ENCODE data around the gene CEP162.
"Not testable (repeated sequence)": the region's sequence is repeated elsewhere in the genome, so short reads cannot be mapped to it uniquely, and the experiment has no call there.

Gene CEP162

DNA sequence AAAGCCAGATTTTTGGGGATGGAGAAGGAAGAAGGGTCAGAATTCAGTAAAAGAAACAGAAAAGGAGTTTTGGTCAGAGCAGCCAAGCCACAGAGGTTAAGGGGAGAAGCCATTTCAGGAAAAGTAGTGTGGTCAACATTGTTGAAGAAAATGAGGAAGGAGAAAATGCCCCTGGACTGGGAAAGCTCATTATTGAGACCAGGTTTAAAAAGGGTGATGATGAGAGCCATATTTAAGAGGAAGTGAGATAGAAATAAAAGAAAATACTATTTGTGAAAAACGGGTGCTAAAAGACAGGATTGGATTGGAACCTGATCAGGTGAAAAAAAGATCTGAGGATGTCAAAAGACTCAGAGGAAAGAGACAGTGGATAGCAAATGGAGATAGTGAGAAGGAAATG lies 75.8 kb downstream of the CEP162 start:
- no peak for DNase-seq (ENCODE audit: low spot score)

DNA sequence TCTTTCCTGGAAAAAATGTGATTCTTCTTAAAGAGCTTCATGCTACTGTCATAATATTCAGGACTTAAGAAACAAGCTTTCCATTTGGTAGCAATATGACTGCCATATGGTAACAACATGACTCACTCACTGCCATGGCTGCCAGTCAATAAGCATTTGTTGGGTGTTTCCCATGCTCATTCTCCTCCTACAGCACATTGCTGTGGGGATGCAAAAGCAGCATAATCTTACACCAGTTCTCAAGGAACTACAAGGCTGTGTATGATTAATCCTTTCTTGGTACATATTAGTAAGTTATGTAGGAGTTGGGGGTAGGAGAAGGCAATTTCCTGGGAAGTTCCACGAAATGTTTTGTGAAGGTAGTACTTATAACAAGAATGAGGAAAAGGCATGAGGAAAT lies 76.7 kb downstream of the CEP162 start:
- no peak for DNase-seq (ENCODE audit: low spot score)

DNA sequence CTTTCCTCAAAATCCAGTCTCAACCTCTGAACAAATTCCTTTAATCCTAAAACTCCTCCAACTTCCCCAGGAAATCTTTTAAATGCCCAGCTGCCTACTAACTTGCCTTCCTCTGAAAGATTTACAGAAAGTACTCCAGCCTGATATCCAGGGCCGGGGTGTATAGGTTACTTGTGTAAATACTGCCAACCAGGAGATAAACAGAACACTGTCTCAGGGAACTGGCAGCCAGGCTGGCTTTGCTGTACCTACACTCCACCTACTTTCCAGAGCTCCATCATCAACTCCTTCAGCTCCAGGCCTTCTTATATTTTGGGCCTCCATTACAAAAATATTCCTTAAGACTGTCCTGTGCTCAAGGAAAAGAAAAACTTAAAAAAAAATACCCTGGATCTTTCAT lies 85.9 kb downstream of the CEP162 start:
- DNase-seq (ENCODE audit: low spot score): no peak

DNA sequence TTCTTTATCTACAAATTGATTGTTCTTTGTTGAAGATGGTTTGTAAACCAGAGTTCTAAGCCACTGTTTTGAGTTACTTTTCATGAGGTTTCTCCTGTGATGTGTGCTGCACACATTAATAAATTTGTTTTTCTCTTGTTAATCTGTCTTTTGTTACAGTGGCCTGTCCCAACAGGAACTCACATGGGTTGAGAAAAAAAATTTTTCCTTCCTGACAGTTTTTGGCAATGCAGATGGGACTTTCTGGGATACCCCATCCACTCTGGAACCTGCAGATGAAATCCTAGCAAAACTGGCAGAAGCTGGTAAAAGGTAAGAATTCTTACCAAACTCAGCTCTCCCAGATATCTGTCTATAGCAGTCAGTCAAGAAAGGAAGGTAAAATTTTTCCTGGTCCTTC lies 88.1 kb downstream of the CEP162 start:
- DNase-seq (ENCODE audit: low spot score): no peak

DNA sequence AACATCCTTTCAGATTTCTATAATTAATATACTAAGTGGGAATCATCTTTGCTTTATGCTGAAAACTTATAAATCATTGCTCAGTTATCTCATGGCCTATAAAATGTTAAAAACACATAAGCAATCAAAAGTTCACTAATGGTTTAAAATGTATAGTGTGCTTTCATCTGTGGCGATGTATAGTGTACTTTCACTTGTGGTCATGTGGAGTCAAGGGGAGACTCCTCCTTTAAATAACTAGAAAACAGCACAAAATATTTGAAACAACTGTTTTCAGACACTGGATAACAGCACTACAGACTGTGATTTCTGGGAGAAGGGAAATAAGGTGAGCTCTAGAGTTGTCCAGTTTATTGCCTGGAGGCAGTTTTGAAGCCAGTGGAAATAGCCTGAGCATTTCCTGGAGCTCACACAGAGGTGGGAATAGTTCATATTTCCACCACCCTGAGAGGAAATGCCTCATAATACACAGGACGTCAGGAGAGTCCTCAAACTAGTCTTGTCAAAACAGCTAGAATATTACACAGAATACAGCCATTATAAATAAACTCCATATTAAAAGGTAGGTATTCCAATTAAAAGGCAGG lies 89.4 kb downstream of the CEP162 start:
- no peak for DNase-seq (ENCODE audit: low spot score)

DNA sequence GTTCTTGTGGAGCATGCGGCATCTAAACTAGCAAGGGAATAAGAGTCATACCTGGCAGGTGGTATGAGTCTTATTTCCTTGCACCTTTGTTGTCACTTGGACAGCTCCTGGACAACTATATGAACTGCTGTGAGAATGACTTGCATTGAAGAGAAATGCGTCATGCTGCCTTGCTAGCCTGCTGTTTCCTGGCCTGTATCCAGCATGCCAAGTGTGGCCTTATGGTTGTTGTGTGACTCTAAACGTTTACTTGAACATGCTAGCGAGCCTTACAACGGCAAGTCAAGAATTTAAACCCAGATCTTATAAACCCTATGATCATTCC lies 90.4 kb downstream of the CEP162 start:
- DNase-seq (ENCODE audit: low spot score): no peak

DNA sequence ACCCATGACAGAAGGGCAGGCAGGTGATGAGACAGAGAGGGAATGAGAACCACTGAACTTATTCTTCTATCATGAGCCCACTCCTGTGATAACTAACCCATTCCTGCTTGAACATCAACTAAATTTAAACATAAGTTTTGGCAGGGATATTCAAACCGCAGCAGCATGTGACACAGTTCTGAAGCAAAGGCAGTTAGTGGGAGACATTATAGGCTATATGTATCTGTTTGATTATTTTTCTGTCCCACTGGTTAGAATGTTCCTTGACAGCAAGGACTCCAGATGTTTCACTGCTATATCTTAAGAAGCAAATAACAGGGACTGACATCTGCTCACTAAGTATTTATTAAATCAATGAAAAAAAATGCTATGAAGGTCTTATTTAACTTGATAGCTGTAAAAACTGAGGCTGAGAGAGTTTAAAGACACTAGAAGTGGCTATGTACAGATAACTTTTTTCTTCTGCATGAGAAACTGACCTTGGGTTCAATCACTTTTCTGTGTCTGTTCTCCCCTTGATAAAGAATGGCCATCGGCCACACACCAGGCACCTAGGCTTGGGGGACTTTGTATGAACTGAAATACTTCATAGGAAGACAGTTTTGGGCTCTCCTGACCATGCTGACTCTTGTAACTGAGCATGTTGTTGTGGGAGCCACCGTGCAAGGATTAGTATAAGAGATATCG lies 90.9 kb downstream of the CEP162 start:
- no peak for DNase-seq (ENCODE audit: low spot score)

DNA sequence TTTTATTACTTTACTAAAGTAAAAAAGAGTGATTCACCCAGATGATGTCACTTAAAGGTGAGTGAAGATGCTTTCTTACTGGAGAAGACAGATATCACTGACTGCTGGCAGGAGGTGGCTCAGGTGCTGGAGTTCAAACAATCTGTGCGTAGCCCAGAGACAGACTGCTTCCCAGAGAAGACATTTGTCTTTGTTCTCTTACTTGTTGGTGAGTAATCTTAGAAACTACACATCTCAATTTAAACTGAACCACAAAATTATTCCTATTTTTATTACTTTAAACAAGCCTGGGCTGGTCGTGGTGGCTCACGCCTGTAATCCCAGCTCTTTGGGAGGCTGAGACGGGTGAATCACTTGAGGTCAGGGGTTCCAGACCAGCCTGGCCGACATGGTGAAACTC lies 92.2 kb downstream of the CEP162 start:
- DNase-seq (ENCODE audit: low spot score): no peak

DNA sequence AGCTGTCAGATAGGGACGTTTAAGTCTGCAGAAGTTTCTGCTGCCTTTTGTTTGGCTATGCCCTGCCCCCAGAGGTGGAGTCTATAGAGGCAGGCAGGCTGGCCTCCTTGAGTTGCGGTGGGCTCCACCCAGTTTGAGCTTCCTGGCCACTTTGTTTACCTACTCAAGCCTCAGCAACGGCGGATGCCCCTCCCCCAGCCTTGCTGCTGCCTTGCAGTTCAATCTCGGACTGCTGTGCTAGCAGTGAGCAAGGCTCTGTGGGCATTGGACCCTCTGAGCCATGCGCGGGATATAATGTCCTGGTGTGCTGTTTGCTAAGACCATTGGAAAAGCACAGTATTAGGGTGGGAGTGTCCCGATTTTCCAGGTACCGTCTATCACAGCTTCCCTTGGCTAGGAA lies 94.1 kb downstream of the CEP162 start:
- not testable (repeated sequence) for DNase-seq (ENCODE audit: low spot score)

DNA sequence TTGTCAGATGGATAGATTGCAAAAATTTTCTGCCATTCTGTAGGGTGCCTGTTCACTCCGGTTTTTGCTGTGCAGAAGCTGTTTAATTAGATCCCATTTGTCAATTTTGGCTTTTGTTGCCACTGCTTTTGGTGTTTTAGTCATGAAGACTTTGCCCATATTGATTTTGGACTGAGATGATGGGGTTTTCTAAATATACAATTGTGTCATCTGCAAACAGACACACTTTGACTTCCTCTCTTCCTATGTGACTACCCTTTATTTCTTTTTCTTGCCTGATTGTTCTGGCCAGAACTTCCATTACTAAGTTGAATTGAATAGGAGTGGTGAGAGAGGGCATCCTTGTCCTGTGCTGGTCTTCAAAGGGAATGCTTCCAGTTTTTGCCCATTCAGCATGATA lies 97.9 kb downstream of the CEP162 start:
- DNase-seq (ENCODE audit: low spot score): not testable (repeated sequence)

DNA sequence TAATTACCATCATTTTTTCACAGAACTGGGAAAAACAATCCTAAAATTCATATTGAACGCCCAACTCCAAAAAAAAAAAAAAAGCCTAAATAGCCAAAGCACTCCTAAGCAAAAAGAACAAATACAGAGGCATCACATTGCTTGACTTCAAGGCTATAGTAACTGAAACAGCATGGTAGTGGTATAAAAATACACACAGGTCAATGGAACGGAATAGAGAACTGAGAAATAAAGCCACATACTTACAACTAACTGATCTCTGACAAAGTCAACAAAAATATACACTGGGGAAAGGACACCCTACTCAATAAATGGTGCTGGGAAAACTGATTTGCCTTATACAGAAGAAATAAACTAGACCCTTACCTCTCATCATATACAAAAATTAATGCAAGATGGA lies 104.3 kb downstream of the CEP162 start:
- DNase-seq (ENCODE audit: low spot score): no peak

DNA sequence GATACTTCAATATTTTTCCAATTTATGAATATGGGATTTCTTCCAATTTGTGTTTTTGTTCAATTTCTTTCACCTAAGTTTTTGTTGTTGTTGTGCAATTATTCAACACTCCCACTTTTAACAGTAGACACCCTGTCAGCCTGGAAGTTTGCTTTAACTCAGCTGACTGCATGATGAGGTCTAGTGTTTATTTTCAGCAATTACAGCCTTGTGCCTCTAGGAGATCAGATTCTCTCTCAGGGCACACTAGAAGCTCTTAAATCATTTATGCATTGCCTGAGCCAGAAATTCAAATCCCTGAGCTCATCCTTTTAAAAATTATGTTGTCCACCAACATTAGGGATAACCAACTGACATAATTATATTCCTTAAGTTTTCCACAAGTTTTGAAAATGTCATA lies 108.2 kb downstream of the CEP162 start:
- DNase-seq (ENCODE audit: low spot score): no peak

DNA sequence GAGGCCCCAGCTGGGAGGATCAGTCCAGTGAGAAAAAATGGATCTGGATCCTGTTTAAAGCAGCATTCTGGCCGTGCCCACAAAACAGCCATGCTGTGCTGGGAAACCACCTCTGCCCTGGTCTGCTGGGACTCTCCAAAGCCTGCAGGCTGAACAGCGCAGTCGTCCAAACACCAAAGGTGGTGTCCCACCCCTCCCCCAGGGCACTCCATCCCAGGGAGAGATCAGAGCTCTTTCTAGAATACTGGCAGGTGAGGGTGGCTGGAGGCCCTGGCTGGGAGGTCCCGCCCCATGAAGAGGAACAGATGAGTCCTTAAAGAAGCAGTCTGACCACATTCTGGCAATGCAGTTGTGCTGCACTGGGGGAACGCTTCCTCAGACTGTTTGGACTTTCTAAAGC lies 109.3 kb downstream of the CEP162 start:
- DNase-seq (ENCODE audit: low spot score): no peak

DNA sequence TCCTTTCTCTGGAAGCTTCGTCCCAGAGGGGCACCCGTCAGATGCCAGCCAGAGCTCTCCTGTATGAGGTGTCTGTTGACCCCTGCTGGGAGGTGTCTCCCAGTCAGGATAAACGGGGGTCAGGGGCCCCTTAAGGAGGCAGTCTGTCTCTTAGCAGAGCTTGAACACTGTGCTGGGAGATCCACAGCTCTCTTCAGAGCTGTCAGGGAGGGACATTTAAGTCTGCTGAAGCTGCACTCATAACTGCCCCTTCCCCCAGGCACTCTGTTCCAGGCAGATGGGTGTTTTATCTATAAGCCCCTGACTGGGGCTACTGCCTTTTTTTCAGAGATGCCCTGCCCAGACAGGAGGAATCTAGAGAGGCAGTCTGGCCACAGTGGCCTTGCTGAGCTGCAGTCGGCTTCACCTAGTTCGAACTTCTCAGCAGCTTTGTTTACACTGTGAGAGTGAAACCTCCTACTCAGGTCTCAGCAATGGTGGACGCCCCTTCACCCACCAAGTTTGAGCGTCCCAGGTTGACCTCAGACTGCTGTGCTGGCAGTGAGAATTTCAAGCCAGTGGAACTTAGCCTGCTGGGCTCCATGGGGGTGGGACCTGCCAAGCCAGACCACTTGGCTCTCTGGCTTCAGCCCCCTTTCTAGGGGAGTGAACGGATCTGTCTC lies 112.4 kb downstream of the CEP162 start:
- not testable (repeated sequence) for DNase-seq (ENCODE audit: low spot score)

DNA sequence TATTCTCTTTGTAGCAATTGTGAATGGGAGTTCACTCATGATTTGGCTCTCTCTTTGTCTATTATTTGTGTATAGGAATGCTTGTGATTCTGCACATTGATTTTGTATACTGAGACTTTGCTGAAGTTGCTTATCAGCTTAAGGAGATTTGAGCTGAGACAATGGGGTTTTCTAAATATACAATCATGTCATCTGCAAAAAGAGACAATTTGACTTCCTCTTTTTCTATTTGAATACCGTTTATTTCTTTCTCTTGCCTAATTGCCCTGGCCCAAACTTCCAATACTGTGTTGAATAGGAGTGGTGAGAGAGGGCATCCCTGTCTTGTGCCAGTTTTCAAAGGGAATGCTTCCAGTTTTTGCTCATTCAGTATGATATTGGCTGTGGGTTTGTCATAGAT lies 116.1 kb downstream of the CEP162 start:
- DNase-seq (ENCODE audit: low spot score): not testable (repeated sequence)

DNA sequence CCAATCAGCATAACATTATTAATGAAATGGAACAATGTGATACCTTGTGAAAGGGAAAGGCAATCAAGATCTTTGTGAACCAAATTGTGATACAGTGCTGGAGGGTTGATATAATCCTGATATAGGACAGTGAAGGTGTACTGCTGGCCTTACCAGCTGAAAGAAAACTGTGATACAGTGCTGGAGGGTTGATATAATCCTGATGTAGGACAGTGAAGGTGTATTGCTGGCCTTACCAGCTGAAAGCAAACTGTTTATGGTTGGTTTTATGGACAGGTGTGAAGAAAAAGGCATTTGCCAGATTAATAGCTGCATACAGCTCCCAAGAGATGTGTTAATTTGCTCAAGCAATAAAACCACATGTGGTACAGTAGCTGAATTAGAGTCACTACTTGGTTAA lies 119.9 kb downstream of the CEP162 start:
- no peak for DNase-seq (ENCODE audit: low spot score)

DNA sequence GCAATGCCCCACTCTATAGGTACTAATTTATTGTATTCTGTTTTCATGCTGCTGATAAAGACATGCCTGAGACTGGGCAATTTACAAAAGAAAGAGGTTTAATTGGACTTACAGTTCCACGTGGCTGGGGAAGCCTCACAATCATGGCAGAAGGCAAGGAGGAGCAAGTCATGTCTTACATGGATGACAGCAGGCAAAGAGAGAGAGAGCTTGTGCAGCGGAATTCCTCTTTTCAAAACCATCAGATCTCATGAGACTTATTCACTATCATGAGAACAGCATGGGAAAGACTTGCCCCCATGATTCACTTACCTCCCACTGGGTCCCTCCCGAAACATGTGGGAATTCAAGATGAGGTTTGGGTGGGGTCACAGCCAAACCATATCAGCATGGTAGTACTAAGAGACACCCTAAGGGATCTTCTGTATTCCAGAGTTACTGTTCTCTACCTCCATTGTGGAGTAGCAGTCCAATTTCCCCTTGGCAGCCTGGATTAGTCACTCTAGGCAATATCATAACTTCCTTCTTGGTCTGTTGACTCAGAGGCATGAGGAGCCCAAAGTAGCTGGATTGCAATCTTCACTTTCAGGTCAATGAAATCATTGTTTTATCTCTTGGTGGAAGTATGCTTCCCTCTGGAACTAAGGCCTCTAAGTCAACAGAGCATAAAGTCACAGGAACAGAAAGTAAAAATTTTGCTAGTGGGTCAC lies 122.1 kb downstream of the CEP162 start:
- DNase-seq (ENCODE audit: low spot score): not testable (repeated sequence)

DNA sequence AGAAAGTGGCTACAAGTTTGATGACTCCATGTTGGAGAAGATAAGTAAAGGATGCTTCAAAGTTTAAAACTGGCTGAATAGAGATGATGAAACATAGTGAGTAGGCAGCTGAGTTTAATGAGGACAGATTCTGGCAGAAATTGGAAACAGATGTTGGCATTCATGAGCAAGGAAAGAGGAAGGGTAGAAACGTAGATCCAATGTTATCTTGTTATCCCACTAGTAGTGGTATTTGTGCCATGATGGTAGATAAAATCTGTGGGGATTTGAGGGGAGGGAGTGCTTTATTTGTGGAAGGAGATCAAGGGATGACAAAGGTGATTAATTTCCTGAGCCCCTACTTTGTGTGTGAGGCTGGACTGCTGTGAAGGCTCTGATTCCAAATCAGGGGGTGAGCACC lies 124.4 kb downstream of the CEP162 start:
- no peak for DNase-seq (ENCODE audit: low spot score)

DNA sequence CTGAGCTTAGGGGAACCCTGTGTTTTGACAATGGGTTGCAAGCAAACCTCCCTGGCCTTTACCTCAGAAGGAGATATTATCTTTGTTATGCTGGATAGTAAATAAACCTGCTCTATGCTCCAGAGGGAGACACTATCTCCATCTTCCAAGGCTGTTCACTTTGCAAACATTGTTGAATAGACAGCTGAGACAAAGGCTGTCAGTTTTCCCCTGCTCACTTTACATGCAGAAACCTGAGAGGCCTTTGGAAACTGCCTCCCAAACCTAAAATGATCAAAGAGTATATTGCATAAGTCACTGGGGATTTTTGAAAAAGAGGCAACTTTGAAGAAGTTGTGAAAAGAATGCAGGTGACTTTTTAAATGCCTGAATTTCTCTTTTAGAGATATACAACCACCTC lies 132.3 kb downstream of the CEP162 start:
- DNase-seq (ENCODE audit: low spot score): no peak

DNA sequence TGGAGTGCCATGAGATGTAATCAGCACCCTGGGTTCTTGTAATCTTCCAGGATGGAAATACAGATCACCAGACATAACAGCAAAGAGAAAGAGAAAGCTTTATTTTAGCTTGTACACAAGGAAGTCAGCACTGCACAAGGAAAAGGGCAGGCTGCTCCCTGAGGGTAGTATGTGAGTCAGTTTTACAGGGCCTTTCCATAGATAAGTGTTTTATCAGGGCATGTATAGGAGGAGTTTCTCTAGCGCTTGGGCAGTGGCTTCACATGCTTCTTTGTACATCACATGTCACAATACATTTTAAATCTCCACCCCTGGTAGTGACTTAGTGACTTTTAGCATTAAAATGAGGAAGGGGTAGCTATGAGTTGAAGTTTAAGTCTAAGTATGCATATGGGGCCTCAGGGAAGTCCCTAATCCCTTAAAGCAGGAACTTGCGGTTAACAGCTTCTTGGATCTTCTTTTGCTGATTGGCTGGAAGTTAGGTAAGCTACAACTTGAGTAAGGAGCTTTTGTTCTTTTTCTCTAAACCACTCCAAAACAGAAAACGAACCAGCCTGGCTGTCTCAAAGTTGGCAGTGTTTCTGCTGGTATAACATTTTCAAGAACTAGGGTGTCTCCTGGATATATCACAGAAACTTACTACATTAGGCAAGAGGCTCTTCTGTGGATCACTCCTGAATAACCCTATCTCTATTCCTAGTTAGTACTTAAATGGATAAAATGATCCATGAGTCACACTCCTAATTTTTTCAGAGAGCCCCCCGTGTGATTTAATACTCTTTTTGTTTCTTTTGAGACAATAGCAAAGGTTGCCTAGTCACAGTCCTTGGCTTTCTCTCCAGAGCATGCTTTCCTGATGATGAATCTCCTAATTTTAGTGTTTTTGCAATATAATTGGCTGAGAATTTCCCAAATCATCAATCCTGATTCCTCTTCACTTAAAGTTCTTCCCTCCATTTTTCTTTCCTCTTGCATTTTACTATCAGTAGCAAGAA lies 133.7 kb downstream of the CEP162 start:
- no peak for DNase-seq (ENCODE audit: low spot score)

DNA sequence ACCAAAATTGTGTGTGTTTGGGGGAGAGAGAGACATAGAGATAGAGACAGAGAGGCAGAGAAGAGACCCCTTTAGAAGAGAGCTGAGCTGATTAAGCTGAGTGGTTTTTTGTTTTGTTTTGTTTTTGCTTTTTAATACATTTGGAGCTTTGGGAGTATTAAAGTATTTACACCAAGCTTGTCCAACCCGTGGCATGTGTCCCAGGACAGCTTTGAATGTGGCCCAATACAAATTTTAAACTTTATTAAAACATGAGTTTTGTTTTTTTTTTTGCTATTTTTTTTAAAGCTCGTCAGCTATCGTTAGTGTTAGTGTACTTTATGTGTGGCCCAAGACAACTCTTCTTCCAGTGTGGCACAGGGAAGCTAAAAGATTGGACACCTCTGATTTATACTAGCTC lies 137.9 kb downstream of the CEP162 start:
- DNase-seq (ENCODE audit: low spot score): no peak

DNA sequence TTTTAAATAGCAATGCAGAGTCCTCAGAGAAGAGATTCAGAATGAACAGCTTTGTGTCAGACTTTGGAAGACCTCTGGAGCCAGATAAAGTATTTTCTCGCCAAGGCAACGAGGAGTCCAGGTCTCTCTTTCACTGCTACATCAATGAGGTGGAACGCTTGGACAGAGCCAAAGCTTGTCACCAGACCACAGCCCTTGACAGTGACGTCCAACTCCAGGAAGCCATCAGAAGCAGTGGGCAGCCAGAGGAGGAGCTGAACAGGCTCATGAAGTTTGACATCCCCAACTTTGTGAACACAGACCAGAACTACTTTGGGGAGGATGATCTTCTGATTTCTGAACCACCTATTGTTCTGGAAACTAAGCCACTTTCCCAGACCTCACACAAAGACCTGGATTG lies 138.4 kb downstream of the CEP162 start:
- DNase-seq (ENCODE audit: low spot score): no peak

Measured in globus pallidus (tissue), 1 donor.